ENCODE measurements around the gene NDST4.

GRCh38 chr4:114785570-114785969, 327.9 kb downstream of the NDST4 start:
- TF ChIP-seq, protein P1, sequence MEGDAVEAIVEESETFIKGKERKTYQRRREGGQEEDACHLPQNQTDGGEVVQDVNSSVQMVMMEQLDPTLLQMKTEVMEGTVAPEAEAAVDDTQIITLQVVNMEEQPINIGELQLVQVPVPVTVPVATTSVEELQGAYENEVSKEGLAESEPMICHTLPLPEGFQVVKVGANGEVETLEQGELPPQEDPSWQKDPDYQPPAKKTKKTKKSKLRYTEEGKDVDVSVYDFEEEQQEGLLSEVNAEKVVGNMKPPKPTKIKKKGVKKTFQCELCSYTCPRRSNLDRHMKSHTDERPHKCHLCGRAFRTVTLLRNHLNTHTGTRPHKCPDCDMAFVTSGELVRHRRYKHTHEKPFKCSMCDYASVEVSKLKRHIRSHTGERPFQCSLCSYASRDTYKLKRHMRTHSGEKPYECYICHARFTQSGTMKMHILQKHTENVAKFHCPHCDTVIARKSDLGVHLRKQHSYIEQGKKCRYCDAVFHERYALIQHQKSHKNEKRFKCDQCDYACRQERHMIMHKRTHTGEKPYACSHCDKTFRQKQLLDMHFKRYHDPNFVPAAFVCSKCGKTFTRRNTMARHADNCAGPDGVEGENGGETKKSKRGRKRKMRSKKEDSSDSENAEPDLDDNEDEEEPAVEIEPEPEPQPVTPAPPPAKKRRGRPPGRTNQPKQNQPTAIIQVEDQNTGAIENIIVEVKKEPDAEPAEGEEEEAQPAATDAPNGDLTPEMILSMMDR (IDR thresholded peaks at IDR 0.05 in 8 of 11, conservative IDR thresholded peaks at IDR 0.05 in 3 of 11): no peak
- no peak for TF ChIP-seq POLR2AphosphoS5 (IDR thresholded peaks at IDR 0.05)
- TF ChIP-seq POLR2A (IDR thresholded peaks at IDR 0.05): no peak

All from spleen (tissue), 7 donors.